ENCODE data around the gene PRICKLE2.
"Not testable (repeated sequence)": the region's sequence is repeated elsewhere in the genome, so short reads cannot be mapped to it uniquely, and the experiment has no call there.

Gene PRICKLE2

DNA sequence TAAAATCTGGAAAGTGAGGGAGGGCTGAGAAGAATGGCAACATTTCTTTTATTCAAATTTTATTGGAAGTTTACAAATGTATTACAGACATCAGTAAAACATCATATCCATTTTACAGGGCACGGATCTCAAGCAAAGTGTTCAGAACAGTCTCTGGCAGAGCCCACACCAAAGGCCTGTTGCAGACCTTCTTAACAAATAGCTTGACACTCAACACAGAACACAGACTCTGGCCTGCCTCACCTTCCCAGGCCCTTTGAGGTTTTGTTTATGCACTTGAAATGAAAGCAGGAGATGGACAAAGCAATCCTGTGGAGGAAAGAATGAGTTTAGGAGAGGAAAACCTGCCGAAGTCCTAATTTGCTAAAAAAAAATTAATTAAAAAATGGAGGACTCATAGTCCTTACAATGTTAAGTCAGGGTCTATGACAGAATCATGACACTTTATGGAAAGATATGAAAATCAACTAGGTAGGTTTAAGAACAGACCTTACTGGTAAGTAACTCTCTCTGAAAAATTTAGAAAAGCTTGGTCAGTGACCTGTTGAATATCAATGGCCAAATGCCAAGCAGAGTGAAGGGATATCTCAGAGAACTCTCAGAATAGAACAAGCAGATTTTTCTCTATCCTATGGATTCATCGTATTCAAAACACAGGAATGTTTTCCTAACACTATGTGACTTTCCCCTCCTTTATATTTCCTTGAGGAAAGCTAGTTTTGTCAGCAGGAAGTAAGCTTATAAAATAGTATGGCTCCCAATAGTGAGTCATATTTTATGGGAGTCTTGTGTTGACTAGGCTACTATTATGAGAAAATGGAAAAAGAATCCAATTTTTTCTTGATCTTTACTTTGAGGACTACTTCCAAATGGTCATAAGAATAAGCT is 131.2 kb downstream of the PRICKLE2 start:
- no peak for DNase-seq

DNA sequence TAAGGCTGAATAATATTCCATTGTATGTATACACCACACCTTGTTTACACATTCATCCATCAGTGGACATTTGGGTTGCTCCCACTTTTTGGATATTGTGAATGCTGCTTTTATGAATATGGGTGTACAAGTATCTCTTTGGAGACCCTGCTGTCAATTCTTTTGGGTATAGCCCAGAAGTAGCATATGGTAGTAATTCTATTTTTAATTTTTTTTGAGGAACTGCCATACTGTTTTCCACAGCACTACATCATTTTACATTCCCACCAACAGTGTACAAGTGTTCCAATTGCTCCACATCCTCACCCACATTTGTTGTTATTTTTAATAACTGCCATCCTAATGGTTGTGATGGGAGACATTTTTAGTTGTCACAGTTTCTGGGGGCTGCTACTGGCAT is 132.1 kb downstream of the PRICKLE2 start:
- DNase-seq = no peak

DNA sequence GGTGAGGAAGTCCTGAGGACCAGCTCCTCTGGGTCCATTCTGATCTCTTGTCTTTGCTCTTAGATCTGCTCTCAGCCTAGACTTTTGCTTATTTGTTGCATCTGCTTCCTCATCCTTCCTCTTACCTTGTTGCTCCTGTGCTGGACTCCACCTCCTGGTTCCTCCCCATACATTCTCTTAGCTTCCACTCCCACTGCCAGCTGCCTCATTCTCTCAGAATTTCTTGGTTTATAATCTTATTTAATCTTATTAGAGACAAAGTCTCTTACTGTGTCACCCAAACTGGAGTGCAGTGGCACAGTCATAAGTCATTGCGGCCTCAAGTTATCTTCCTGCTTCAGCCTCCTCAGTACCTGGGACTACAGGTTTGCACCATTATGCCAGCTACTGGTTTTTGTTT is 133.8 kb downstream of the PRICKLE2 start:
- no peak for DNase-seq

DNA sequence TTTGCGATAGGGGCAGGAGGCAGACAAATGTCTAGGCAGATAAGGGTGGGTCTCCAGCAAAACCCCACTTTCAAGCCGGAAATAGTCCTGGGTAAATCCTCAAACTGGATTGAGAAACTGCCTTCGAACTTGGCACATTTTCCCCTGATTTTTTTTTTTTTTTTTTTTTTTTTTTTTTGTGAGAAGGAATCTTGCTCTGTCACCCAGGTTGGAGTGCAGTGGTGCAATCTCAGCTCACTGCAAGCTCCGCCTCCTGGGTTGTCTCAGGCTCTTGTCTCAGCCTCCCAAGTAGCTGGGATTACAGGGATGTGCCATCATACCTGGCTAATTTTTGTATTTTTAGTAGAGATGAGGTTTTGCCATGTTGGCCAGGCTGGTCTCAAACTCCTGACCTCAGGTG is 135.9 kb downstream of the PRICKLE2 start:
- not testable (repeated sequence) for DNase-seq

DNA sequence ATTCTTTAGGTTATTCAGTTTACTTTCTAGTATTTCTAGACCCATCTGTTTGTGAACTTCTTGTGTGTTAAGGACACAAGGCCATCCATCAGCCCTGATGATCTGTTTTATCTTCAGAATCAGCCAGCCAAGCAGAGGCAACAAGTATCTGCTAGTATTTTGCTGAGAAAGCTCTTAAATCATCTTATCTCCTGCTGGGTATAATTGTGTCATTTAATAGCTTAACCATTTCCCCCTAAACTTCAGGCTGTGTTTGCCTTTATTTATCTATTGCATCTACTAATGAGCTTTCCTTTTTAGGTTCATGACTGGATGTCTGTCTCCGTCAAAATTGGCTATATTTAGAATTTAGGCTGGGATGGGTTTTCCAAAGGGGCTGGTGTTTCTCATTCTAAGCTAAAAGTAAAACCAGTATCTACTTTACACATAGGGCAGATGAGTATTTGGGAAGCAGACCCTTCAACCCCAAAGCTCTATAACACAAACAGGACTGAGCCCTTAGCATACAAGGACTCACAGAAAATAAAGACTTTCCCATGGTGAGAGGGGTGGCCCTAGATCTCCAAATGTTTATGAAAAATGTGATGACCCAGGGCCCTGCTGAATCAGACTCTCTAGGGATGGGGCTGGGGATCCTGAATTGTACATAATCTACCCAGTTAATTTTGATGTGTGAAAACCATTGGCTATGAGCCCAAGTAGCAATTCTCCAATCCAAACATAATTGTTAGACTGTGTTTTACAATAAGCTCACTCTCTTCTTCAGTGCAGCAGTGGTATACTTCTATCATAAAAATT is 136.7 kb downstream of the PRICKLE2 start:
- DNase-seq = no peak

DNA sequence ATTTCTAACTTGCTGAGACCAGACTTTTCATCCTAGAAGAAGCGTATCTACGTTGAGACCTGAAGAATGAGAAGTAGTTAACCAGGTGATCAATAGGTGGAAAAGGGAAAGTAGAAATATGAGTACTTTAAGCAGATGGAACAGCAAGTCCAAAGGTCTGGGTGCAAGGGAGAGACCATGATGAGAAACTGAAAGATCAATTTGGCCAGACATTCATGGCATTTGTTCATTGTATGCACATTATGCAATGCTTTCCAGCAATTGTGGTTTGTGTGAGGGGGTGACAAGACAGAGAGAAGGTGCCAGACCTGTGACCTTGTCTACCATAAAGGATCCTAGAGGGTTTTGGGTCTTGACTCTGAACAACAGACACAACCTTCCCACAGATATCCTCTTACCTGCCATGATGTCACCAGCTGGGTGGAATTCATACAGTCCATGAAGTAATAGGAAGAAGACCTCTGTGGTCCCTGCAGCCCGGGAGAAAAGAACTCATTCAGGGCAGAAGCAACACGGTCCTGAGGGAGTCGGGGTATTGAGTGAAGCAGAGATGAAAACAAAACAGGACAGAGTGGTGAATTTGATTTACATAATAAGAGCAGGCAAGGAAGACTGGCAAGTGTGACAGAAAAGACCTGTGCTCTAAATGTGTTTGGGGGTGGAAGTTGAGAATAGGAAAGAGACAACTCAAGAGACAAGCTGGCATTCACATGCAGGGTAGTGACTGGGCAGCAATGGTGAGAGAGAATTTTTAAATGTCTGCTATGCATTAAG is 138.6 kb downstream of the PRICKLE2 start:
- DNase-seq = no peak

DNA sequence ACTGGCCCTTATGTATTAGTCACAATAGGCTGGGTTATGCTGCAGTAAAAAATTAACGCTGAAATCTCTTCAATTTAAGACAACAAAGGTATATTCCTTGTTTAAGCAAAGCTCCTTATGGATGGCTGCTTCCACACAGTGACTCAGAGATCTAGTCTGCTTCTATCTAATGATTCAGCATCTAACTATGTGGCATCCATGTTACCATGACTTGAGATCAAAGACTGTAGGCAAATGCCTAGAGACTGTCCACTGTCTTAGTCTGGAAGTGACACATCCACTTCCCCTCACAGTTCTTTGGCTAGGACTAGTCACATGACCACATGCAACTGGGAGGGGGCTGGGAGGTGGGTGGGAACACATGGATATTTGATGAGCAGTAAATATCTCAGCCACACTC is 140.6 kb downstream of the PRICKLE2 start:
- DNase-seq = no peak

DNA sequence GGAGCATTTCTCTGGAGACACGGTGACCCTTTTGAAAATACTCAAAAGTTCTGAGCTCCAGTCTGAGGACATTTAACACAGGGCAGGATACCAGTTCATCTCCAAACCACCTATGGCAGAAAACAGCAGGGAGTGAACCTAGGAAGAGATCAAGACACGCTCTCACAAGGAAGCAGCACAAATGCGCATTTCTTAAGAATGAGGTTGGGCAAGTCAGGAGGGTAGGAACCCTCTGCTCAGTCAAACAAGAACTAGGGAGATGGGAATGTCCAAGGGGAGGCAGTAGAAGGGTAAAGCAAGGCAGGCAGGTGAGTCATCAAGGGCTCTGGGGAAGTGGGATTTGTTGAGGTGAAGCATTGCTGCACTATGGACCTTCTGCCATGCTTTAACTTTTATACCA is 141.7 kb downstream of the PRICKLE2 start:
- no peak for DNase-seq

DNA sequence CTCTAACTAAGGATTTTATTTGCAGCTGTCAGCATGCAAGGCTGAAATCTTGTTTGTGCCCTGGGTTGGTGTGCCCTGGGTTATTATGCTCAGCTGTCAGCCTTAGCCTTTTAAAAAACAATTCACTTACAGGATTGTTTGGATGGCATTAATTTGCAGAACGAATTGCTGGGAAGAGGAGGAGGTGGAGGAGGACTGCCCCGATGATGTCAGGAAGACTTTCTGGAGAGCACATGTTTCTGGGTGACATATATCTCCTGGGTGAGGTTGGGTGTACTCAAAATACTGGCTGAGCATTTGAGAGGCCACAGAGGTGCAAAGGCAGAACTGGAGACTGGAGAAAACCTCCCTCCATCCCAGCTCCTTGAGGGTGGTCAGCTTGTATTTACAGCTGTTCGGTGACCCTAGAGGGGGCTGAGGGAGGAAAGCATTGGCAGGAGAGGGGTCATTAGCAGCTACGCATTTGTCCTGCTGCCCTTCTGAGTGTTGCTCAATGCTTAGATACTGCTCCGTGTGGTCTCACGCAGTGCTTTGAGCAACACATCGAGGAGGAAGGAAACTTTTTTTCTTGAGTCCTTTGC is 142.2 kb downstream of the PRICKLE2 start:
- DNase-seq = no peak

DNA sequence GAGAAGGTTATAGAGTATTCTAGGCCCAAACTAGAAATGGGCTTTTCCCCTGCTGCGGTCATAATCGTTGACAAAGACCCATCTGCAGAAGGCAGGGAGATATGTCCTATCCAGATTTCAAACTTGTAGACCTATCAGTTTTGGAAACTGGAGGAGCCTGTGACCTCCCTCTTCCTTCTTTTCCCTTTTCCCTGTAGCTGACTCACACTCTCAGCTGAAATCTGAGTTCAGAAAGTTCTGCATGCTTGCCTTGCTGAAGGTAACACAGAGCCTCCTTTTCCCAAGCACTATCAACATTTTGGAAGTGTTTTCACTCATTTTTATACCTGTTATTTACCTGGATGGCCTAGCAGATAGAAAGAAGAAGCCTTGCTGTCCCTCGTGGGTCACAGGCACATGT is 142.9 kb downstream of the PRICKLE2 start:
- no peak for DNase-seq

DNA sequence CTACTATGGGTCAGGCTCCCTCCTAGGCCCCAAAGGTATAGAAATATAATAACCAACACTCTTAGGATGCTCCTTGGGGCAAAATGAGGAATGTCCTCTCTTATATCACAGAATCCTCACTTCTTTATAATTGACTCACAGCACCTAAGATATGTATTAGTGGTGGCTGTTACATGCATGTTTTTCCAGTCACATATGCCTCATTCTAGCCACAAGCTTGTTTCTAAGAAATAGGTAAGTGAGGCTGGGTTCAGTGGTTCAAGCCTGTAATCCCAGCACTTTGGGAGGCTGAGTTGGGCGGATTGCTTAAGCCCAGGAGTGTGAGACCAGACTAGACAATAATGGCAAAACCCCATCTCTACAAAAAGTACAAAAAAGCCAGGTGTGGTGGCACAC is 144.0 kb downstream of the PRICKLE2 start:
- no peak for DNase-seq

DNA sequence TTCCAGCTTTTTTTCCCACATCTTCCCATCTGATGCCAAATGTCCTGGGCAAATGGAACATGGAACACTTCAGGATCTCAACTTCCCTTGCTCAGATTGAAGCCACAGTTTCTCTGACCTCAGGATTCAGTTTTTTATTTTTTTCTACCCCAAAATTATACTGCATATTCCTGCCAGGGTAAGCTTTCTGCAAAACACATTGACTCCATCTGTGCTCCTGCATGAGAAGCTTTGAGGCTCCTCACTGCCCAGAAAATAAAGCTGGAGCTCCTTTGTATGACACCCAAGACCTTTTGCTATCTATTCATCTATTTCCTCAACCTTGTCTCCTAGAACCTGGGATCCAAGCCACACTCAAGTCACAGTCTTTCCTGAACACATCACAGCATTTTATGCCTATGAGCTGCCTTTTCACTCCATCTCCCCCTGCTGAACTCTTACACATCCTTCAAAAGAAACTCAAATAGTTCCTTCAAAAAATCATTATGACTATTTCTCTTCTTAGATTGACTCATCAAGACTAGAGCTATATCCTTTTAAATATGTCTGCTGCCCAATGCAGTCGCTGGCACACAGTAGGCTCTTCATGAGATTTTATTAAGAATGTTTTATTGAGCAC is 144.5 kb downstream of the PRICKLE2 start:
- no peak for DNase-seq

DNA sequence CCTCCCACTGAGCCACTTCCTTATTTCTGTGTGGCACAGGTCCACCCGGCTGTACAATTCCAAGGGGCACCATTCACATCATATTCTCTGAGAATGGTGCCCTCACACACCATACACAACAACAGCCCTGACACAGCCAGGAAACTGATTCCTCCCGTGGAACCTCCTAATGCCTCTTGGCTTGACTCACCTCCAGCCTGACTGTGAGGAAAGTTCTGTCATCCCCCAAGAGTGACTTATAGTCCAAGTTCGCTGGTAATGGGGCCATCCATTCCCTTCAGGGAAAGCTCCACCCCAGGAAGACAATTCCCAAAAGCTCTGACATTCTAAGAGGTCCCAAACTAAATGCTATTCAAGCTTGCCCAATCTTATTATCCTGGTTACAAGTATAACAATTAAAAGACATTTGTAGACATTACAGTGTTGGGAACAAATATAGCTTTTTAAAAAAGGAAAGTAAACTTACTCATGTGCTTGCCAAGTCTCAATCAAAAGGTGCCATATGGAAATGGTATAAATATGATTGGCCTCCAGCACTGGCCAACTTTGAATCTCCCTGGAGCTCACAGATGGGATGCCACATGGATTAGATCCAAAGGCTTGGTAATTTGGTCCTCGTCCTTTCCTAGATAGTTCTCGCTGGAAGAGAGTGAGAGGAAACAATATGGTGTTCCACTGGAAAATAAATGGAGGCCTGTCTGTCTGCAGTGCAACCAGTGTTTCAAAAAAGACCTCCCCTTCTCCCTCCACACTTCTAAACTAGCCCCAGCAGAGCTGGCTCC is 145.7 kb downstream of the PRICKLE2 start:
- no peak for DNase-seq

DNA sequence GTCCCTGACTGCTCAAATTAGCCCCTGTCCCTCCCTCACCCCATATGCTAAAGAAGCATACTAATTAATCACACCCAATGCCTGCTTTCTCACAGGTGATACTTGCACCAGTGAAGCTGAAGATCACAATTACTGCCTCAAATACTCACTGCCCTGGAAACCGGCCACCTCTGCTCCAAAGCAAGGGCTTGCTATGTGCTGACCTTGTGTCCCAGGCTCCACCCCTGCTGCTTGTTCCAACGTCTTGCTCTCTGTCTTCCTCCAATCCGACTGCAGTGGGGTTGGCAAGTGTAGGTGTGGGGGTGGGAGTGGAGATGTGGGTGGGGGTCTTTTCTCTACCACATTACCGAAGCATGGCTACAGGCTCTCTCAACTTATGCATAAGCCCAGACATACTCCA is 146.3 kb downstream of the PRICKLE2 start:
- no peak for DNase-seq

DNA sequence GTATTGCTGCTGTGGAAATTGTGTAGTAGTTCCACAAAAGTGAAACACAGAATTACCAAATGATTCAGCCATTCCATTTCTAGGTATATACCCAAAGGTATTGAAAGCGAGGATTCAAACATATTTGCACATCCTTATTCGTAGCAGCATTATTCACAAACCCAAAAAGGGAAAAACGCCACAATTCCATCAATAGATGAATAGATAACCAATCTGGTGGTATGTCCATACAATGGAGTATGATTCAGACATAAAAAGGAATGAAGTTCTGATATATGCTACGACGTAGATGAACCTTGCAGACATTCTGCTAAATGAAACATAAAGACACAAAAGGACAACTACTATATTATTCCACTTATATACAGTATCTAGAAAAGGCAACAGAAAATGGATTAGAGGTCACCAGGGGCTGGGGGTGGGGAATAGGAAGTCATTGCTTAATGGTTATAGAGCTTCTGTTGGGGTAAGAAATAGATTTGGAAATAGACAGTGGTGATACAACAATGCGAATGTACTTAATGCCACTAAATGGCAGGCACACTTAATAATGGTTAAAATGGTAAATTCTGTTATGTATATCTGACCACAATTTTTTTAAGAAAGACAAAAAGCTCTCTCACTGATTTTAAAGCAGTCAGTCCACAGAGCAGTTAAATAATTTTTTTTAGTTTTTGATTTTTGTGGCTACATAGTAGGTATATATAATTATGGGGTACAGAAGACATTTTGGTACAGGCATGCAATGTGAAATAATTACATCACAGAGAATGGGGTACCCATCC is 150.2 kb downstream of the PRICKLE2 start:
- DNase-seq = no peak

DNA sequence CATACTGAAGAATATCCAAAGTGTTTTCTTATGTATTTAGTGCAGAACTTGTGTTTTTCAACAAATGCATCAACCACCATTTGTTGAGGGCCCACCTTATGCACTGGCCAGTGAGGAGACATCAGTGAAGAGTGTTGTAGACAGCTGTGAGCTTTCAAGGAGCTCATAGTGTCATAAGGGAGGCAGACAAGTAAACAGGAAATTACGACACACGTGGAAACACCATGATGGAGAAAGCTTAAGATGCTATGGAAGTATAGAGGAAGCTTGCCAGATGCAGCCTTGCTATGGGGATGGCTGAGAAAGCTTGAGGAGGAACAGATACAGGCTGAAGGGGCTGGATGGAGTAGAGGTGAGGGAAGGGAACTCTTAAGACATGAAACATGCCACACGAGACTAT is 151.2 kb downstream of the PRICKLE2 start:
- peak; percentile 16 to 36 (median 29) for DNase-seq

DNA sequence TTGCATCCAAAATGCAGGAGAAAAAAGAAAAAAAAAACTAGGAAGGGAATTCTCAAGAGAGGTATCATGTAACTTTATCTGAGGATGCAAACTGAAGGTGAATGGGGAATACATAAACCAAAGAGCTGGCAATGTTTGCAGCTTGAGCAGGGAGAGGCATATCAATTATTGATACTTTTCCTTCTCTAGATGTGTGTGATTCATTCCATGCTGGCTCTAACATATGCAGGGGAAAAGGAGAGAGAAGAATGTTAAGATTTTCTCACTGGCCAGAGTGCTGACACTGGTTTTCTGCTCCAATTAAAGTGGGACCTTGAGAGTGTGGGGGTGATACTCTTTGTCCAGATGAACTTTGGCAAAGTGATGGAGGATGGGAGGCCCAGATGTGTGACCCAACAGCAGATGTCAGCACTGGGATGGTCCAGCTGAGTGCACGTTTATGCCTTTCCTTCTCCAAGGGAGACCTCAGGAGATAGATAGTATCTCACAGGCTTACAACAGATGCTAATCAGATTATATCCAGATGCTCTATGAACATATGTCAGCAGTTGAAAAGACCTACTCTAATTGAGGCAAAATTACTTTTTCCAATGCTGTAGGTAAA is 152.0 kb downstream of the PRICKLE2 start:
- DNase-seq = no peak

DNA sequence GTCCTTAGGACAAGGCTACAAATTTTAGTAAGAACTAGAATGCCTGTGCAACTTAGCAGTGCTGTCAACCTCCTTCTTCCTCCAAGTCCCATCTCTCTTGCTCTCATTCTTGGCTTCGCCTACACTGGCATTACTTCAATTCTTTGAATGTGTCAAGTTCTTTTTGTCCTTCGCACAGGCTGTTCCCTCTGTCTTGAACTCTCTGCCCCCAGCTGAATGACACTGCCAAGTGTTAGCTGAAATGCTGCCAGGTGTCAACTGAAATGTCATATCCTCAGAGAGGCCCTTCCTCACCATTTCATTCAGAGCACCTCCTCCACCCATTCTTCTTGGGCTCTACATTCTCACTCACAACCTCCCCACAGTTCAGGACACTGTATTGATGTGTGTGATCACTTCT is 153.1 kb downstream of the PRICKLE2 start:
- DNase-seq = no peak

DNA sequence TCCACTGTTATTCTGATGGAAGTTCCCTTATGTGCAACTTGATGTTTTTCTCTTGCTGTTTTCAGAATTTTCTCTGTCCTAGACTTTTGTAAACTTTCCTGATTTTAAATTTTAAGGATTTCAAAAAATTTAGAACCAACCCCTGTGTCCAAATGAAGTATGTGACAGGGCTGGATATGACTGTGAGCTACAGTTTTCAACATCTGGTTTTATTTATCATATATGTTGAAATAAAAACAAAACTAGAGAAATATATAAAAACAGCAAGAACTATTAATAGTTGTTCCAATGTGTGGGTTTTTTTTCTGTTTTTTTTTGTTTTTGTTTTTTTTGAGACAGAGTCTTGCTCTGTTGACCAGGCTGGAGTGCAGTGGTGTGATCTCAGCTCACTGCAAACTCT is 154.6 kb downstream of the PRICKLE2 start:
- DNase-seq = no peak
